Stomach (tissue), 4 donors: Measurements from ENCODE around the gene C1QTNF5.

ENCODE experiments used
- CTCF ChIP-seq, 7 experiments: fragments of 450-650 bp in 4 of 7; fragments of 200-600 bp in 3 of 7; sonication (generic) in 3 of 7; IDR thresholded peaks; one replicate each; pipeline ENCODE4 v1.5.1; 2016 to 2019; ENCODE audit warnings: antibody characterized with exemption in 7 of 7, control low read depth in 2 of 7, mild to moderate bottlenecking in 1 of 7
- POLR2A ChIP-seq, 4 donors: fragments of 450-650 bp; IDR thresholded peaks; one replicate each; pipeline ENCODE4 v1.6.1; 2016; ENCODE audit warnings: antibody characterized with exemption in 4 of 4, control low read depth in 2 of 4, mild to moderate bottlenecking in 1 of 4, moderate library complexity in 1 of 4

- TF ChIP-seq CTCF (IDR thresholded peaks at IDR 0.05) (no peak), POLR2A (IDR thresholded peaks at IDR 0.05) (no peak)
These were observed 45.5 kb downstream of the C1QTNF5 start for GRCh38 chr11:119295178-119295577.
